WTC11 (cell line): ENCODE data around the gene TSPAN10. TPM values are rescaled to one million over a fixed set of nuclear protein-coding genes. Genes with fewer than 3 reads are reported as not detected.

Experiments used
- ATAC-seq: fragments of 200-7000 bp; cut with Tn5 transposase; 2 replicates; pipeline ENCODE4 v1.10.0; 2021; ENCODE audit warnings: mild to moderate bottlenecking, moderate library complexity
- CTCF ChIA-PET: fragments of 300-600 bp; sonication (Branson Sonifier 250); formaldehyde crosslinking; loops from one replicate; lab custom pipeline; 2021; ENCODE audit warnings: antibody characterized with exemption; lab: Charles Lee
- POLR2A ChIA-PET: fragments of 350-600 bp; sonication (Branson Sonifier 250); formaldehyde crosslinking; loops from one replicate; lab custom pipeline; 2021; ENCODE audit warnings: antibody characterized with exemption; lab: Charles Lee
- DNase-seq: peaks from one replicate; pipeline ENCODE4 v3.0.0; 2021; ENCODE audit warnings: low spot score
- H3K27ac Mint-ChIP-seq: 2 replicates; pipeline ENCODE4 v1.8.0; 2021; ENCODE audit warnings: mixed read lengths
- H3K27me3 Mint-ChIP-seq: 2 replicates; pipeline ENCODE4 v1.8.0; 2021; ENCODE audit warnings: low read depth, mild to moderate bottlenecking, moderate library complexity, mixed read lengths
- H3K36me3 Mint-ChIP-seq: 2 replicates; pipeline ENCODE4 v1.8.0; 2021; ENCODE audit warnings: mixed read lengths
- H3K4me1 Mint-ChIP-seq: 2 replicates; pipeline ENCODE4 v1.8.0; 2022; ENCODE audit warnings: mixed read lengths
- H3K4me3 Mint-ChIP-seq: 2 replicates; pipeline ENCODE4 v1.8.0; 2021; ENCODE audit warnings: mild to moderate bottlenecking, moderate library complexity, mixed read lengths
- H3K9me3 Mint-ChIP-seq: 2 replicates; pipeline ENCODE4 v1.8.0; 2021; ENCODE audit warnings: mixed read lengths
- ATF1 ChIP-seq: sonication (generic); formaldehyde crosslinking; IDR thresholded peaks from 2 replicates; pipeline ENCODE4 v1.8.1; 2023; ENCODE audit warnings: mild to moderate bottlenecking, moderate library complexity, missing genetic modification reagents
- ATF3 ChIP-seq: sonication (generic); formaldehyde crosslinking; conservative IDR thresholded peaks from 2 replicates; pipeline ENCODE4 v1.8.1; 2022; ENCODE audit warnings: mild to moderate bottlenecking, missing genetic modification reagents
- CBFB ChIP-seq: sonication (generic); formaldehyde crosslinking; IDR thresholded peaks from 2 replicates; pipeline ENCODE4 v1.8.1; 2022; ENCODE audit warnings: mild to moderate bottlenecking, low read depth, missing genetic modification reagents
- E2F5 ChIP-seq: sonication (generic); formaldehyde crosslinking; IDR thresholded peaks from 2 replicates; pipeline ENCODE4 v1.8.1; 2022; ENCODE audit warnings: mild to moderate bottlenecking, moderate library complexity, missing genetic modification reagents
- ESRRA ChIP-seq: sonication (generic); formaldehyde crosslinking; IDR thresholded peaks from 2 replicates; pipeline ENCODE4 v1.8.1; 2022; ENCODE audit warnings: mild to moderate bottlenecking, missing genetic modification reagents, borderline replicate concordance
- FOXK1 ChIP-seq: sonication (generic); formaldehyde crosslinking; IDR thresholded peaks from 2 replicates; pipeline ENCODE4 v1.8.0; 2022; ENCODE audit warnings: mild to moderate bottlenecking, moderate library complexity, missing genetic modification reagents
- GABPB1 ChIP-seq: sonication (generic); formaldehyde crosslinking; IDR thresholded peaks from 2 replicates; pipeline ENCODE4 v1.8.1; 2023; ENCODE audit warnings: mild to moderate bottlenecking, missing genetic modification reagents
- GRHL2 ChIP-seq: fragments of 250-450 bp; sonication (Bioruptor Pico); IDR thresholded peaks from 2 replicates; pipeline ENCODE4 v1.8.0; 2022; ENCODE audit warnings: mild to moderate bottlenecking, moderate library complexity; ENCODE audit not compliant: insufficient replicate concordance, severe bottlenecking
- GTF2I ChIP-seq: fragments of 250-450 bp; sonication (Bioruptor Pico); conservative IDR thresholded peaks from 2 replicates; pipeline ENCODE4 v1.4.0; 2021; ENCODE audit warnings: mild to moderate bottlenecking
- IRF2 ChIP-seq: sonication (generic); formaldehyde crosslinking; IDR thresholded peaks from 2 replicates; pipeline ENCODE4 v1.8.0; 2022; ENCODE audit warnings: low read depth, missing genetic modification reagents, borderline replicate concordance
- MLX ChIP-seq: sonication (generic); formaldehyde crosslinking; IDR thresholded peaks from 2 replicates; pipeline ENCODE4 v1.8.1; 2023; ENCODE audit warnings: mild to moderate bottlenecking, missing genetic modification reagents, moderate library complexity
- MYBL2 ChIP-seq: sonication (generic); formaldehyde crosslinking; IDR thresholded peaks from 2 replicates; pipeline ENCODE4 v1.8.1; 2023; ENCODE audit warnings: mild to moderate bottlenecking, moderate library complexity, missing genetic modification reagents
- RELA ChIP-seq: sonication (generic); formaldehyde crosslinking; IDR thresholded peaks from 2 replicates; pipeline ENCODE4 v1.8.1; 2022; ENCODE audit warnings: missing genetic modification reagents, mild to moderate bottlenecking, borderline replicate concordance
- TCF7 ChIP-seq: sonication (generic); formaldehyde crosslinking; IDR thresholded peaks from 2 replicates; pipeline ENCODE4 v1.8.0; 2022; ENCODE audit warnings: mild to moderate bottlenecking, low read depth, missing genetic modification reagents, moderate library complexity
- TP53 ChIP-seq: sonication (generic); formaldehyde crosslinking; IDR thresholded peaks from 2 replicates; pipeline ENCODE4 v1.8.1; 2023; ENCODE audit warnings: mild to moderate bottlenecking, missing genetic modification reagents
- ZBTB21 ChIP-seq: sonication (generic); formaldehyde crosslinking; IDR thresholded peaks from 2 replicates; pipeline ENCODE4 v1.8.1; 2023; ENCODE audit warnings: mild to moderate bottlenecking, missing genetic modification reagents, borderline replicate concordance
- ZNF121 ChIP-seq: sonication (generic); formaldehyde crosslinking; IDR thresholded peaks from 2 replicates; pipeline ENCODE4 v1.8.0; 2023; ENCODE audit warnings: missing genetic modification reagents
- ZNF138 ChIP-seq: sonication (generic); formaldehyde crosslinking; conservative IDR thresholded peaks from 2 replicates; pipeline ENCODE4 v1.8.1; 2022; ENCODE audit warnings: mild to moderate bottlenecking, moderate library complexity, missing genetic modification reagents
- ZNF416 ChIP-seq: fragments of 250-450 bp; sonication (Bioruptor Pico); IDR thresholded peaks from 2 replicates; pipeline ENCODE4 v1.9.0; 2021; ENCODE audit warnings: mild to moderate bottlenecking, inconsistent platforms
- ZNF423 ChIP-seq: fragments of 250-450 bp; sonication (Bioruptor Pico); IDR thresholded peaks from 2 replicates; pipeline ENCODE4 v2.1.2; 2022; ENCODE audit warnings: mild to moderate bottlenecking, moderate library complexity
- ZNF512 ChIP-seq: sonication (generic); formaldehyde crosslinking; IDR thresholded peaks from 2 replicates; pipeline ENCODE4 v1.8.1; 2022; ENCODE audit warnings: missing genetic modification reagents, borderline replicate concordance
- ZNF532 ChIP-seq: fragments of 250-450 bp; sonication (Bioruptor Pico); IDR thresholded peaks from 2 replicates; pipeline ENCODE4 v1.9.0; 2021; ENCODE audit warnings: mild to moderate bottlenecking, borderline replicate concordance
- total RNA-seq: library from RNA; stranded (reverse); gene quantifications from 3 replicates; pipeline ENCODE4 v1.2.3, GENCODE V29; 2021

TSPAN10 gene
- total RNA-seq, 1 experiment from 2014 or later: 1.5 TPM

- CTCF ChIA-PET: interaction anchor here (0.6 kb wide), 1 partner anchor 12 kb away, joined by 3 read pairs; no protein-coding TSS in a partner anchor
- no peak overlapping the region for H3K4me3 Mint-ChIP-seq
- DNase-seq: no peak
- H3K27ac Mint-ChIP-seq: no peak overlapping the region
- H3K27me3 Mint-ChIP-seq: no peaks in the 10 kb centered on the region
- TF ChIP-seq MYBL2 (CRISPR knock-in tag): no peak
- no peak for TF ChIP-seq ZBTB21 (CRISPR knock-in tag)
- no peak for TF ChIP-seq ZNF532 (CRISPR knock-in tag)
- TF ChIP-seq GABPB1 (CRISPR knock-in tag): no peak
- no peak for TF ChIP-seq ZNF423
- TF ChIP-seq ZNF416 (CRISPR knock-in tag): no peak
- TF ChIP-seq ESRRA (CRISPR knock-in tag): no peak
- TF ChIP-seq ZNF121 (CRISPR knock-in tag): no peak
- no peak for TF ChIP-seq ATF1 (CRISPR knock-in tag)
- no peak for TF ChIP-seq TCF7 (CRISPR knock-in tag)
- TF ChIP-seq MLX: no peak
- no peak for TF ChIP-seq GTF2I (CRISPR knock-in tag)
- TF ChIP-seq IRF2 (CRISPR knock-in tag): no peak
- TF ChIP-seq, all 79 proteins: peak for 0
- ATAC-seq: no peak
- no peaks in the 10 kb centered on the region for H3K4me1 Mint-ChIP-seq
- POLR2A ChIA-PET: no interaction called here
- H3K36me3 Mint-ChIP-seq: peaks cover 68% of the 10 kb centered on the region
- H3K9me3 Mint-ChIP-seq: peaks cover 10% of the 10 kb centered on the region
Observed at GRCh38 chr17:81615401-81615930, 21.5 kb upstream of the TSPAN10 start.

GRCh38 chr17:81616877-81617276 lies 20.1 kb upstream of the TSPAN10 start:
- ChIA-PET CTCF (no interaction called here), POLR2A (no interaction called here)
- H3K4me1 Mint-ChIP-seq: no peaks in the 10 kb centered on the region
- no peak for ATAC-seq
- H3K9me3 Mint-ChIP-seq: peaks cover 10% of the 10 kb centered on the region
- DNase-seq: no peak
- H3K27me3 Mint-ChIP-seq: no peaks in the 10 kb centered on the region
- peaks cover 79% of the 10 kb centered on the region for H3K36me3 Mint-ChIP-seq
- TF ChIP-seq FOXK1 (CRISPR knock-in tag) (no peak), TP53 (CRISPR knock-in tag) (no peak), ATF3 (CRISPR knock-in tag) (no peak), TCF7 (CRISPR knock-in tag) (no peak), CBFB (CRISPR knock-in tag) (no peak), MLX (no peak), E2F5 (CRISPR knock-in tag) (no peak), ZNF512 (CRISPR knock-in tag) (no peak), RELA (no peak), GRHL2 (CRISPR knock-in tag) (no peak), ZNF138 (CRISPR knock-in tag) (no peak), ZNF532 (CRISPR knock-in tag) (no peak)
- H3K4me3 Mint-ChIP-seq: no peak overlapping the region
- no peak overlapping the region for H3K27ac Mint-ChIP-seq
